Thoracic aorta (tissue), 2 donors: Measurements from ENCODE around the gene ERBB4. TPM values are rescaled to one million over a fixed set of nuclear protein-coding genes. Genes with fewer than 3 reads are reported as not detected.

ENCODE experiments used
- ATAC-seq: fragments of 150-250 bp; one replicate; pipeline ENCODE4 v1.8.0; 2017; ENCODE audit warnings: low read depth; ENCODE audit not compliant: insufficient number of reproducible peaks, low FRiP score
- DNase-seq: peaks from one replicate; pipeline ENCODE4 v3.0.0-alpha.2; 2020; ENCODE audit warnings: low spot score
- H3K27ac ChIP-seq, 2 donors: fragments of 200-600 bp; sonication (generic); 1 replicate in 1 of 2; 2 replicates in 1 of 2; pipeline ENCODE4 v1.5.1; 2016; ENCODE audit warnings: mild to moderate bottlenecking in 2 of 2, moderate library complexity in 2 of 2
- H3K27me3 ChIP-seq: fragments of 200-600 bp; sonication (generic); replicated peaks from 2 replicates; pipeline ENCODE4 v1.6.0; 2016; ENCODE audit warnings: mild to moderate bottlenecking; ENCODE audit not compliant: insufficient read depth
- H3K36me3 ChIP-seq: fragments of 200-600 bp; sonication (generic); one replicate; pipeline ENCODE4 v1.5.1; 2016
- H3K4me1 ChIP-seq, 2 donors: fragments of 200-600 bp; sonication (generic); 1 replicate in 1 of 2; 2 replicates in 1 of 2; pipeline versions ENCODE4 v1.5.1 to v1.6.0; 2016; ENCODE audit warnings: low read depth in 2 of 2, mild to moderate bottlenecking in 1 of 2; ENCODE audit not compliant: control insufficient read depth in 1 of 2
- H3K4me3 ChIP-seq: fragments of 200-600 bp; sonication (generic); 2 replicates; pipeline ENCODE4 v1.5.1; 2016; ENCODE audit warnings: mild to moderate bottlenecking
- H3K9me3 ChIP-seq: fragments of 200-600 bp; sonication (generic); 2 replicates; pipeline ENCODE4 v1.5.1; 2016
- total RNA-seq, 2 donors: library from RNA; depleted of rRNA; stranded (reverse); fragments of >200 nt; gene quantifications; one replicate each; pipeline versions ENCODE4 v1.1.0 to v1.2.3, GENCODE V29; 2016
- TF ChIP-seq, protein P1 (sequence below): fragments of 200-600 bp; sonication (generic); IDR thresholded peaks from one replicate; pipeline ENCODE4 v1.5.1; 2019; ENCODE audit warnings: antibody characterized with exemption

The ERBB4 gene
- total RNA-seq, 2 donors from 2014 or later: 15.7 to 29.3 TPM

- no peaks in the 10 kb centered on the region for H3K36me3 ChIP-seq
- no peaks in the 10 kb centered on the region for H3K27me3 ChIP-seq
- ATAC-seq: no peak
- H3K9me3 ChIP-seq: no peaks in the 10 kb centered on the region
- H3K4me3 ChIP-seq: no peak overlapping the region
- TF ChIP-seq, protein P1, sequence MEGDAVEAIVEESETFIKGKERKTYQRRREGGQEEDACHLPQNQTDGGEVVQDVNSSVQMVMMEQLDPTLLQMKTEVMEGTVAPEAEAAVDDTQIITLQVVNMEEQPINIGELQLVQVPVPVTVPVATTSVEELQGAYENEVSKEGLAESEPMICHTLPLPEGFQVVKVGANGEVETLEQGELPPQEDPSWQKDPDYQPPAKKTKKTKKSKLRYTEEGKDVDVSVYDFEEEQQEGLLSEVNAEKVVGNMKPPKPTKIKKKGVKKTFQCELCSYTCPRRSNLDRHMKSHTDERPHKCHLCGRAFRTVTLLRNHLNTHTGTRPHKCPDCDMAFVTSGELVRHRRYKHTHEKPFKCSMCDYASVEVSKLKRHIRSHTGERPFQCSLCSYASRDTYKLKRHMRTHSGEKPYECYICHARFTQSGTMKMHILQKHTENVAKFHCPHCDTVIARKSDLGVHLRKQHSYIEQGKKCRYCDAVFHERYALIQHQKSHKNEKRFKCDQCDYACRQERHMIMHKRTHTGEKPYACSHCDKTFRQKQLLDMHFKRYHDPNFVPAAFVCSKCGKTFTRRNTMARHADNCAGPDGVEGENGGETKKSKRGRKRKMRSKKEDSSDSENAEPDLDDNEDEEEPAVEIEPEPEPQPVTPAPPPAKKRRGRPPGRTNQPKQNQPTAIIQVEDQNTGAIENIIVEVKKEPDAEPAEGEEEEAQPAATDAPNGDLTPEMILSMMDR: no peak
- no peak for DNase-seq
- H3K4me1 ChIP-seq: no peaks in the 10 kb centered on the region
- no peak overlapping the region for H3K27ac ChIP-seq
Measured at GRCh38 chr2:211942153-211942552, 596.4 kb downstream of the ERBB4 start.

GRCh38 chr2:211941216-211941747, 597.3 kb downstream of the ERBB4 start:
- ATAC-seq: no peak
- DNase-seq: no peak
- TF ChIP-seq, protein P1: no peak
- H3K36me3 ChIP-seq: no peaks in the 10 kb centered on the region
- H3K27me3 ChIP-seq: no peaks in the 10 kb centered on the region
- H3K27ac ChIP-seq: no peak overlapping the region
- H3K9me3 ChIP-seq: no peaks in the 10 kb centered on the region
- H3K4me1 ChIP-seq: no peaks in the 10 kb centered on the region
- H3K4me3 ChIP-seq: no peak overlapping the region

DNA sequence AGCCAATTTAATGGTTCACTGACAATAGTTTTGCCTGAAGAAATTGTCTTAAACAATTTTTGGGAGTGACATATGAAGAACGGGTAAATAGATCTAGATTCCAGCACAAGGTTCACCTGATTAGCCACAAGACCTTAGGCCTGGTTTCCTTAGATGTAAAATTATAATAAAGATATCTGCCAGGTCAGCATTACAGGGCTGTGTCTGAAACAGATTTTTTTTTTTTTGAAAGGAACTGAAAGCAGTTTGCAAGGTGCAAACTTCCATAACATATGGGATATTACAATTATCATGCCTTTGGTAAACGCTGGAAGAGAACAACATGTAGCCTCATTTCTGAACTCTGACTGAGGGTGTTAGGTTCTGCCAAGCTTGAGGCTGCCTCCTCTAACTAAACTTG, 599.4 kb downstream of the ERBB4 start:
- Histone ChIP-seq H3K4me1 (no peaks in the 10 kb centered on the region), H3K9me3 (no peaks in the 10 kb centered on the region), H3K27me3 (no peaks in the 10 kb centered on the region), H3K4me3 (no peak overlapping the region), H3K36me3 (no peaks in the 10 kb centered on the region), H3K27ac (no peak overlapping the region)
- TF ChIP-seq, protein P1: no peak
- DNase-seq (no peak), ATAC-seq (no peak)

- Histone ChIP-seq H3K4me3 (no peak overlapping the region), H3K36me3 (no peaks in the 10 kb centered on the region), H3K27ac (no peak overlapping the region), H3K9me3 (no peaks in the 10 kb centered on the region), H3K27me3 (no peaks in the 10 kb centered on the region), H3K4me1 (peaks cover 6 to 22% of the 10 kb centered on the region in 2 donors)
- TF ChIP-seq, protein P1: no peak
- ATAC-seq: no peak
- no peak for DNase-seq
Measured at GRCh38 chr2:211934811-211935210, 603.8 kb downstream of the ERBB4 start.

GRCh38 chr2:211931314-211931713, 607.3 kb downstream of the ERBB4 start:
- Histone ChIP-seq H3K36me3 (no peaks in the 10 kb centered on the region), H3K4me3 (peak overlapping the region; percentile 15), H3K9me3 (no peaks in the 10 kb centered on the region), H3K27ac (no peak overlapping the region), H3K4me1 (peaks cover 6 to 22% of the 10 kb centered on the region in 2 donors), H3K27me3 (no peaks in the 10 kb centered on the region)
- TF ChIP-seq, protein P1: no peak
- ATAC-seq: no peak
- DNase-seq: no peak
